HG02759 (cell line): ENCODE measurements around the gene CDH15.
"Not testable (repeated sequence)": the region's sequence is repeated elsewhere in the genome, so short reads cannot be mapped to it uniquely, and the experiment has no call there.

Experiments used
- ATAC-seq: cut with Tn5 transposase; IDR thresholded peaks from one replicate; pipeline ENCODE4 v1.9.1; 2021; ENCODE audit warnings: mild to moderate bottlenecking, moderate library complexity; ENCODE audit not compliant: unreplicated experiment

Gene CDH15

DNA sequence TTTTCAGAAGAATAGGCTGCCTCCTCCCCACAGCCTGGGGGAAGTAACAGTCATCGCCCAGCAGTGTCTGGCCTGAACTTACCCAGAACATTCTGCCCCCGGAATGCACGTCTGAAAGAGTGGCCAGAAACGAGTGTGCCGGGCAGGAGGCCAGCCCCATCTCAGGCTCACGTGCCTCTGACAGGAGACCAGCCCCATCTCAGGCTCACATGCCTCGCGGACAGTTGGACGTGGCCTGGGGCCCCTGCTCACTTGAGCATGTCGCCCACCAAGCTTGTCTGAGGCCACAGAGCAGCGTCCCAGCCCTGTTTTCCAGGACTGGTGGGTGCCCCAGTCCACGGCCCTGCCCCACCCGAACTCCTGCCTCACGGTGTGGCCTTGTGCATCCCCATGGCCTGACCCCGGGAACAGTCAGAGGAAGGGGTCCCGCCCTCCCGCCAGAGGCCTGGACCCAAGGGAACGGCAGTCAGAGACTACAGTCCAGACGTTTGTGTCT, 16.3 kb upstream of the CDH15 start:
- ATAC-seq = no peak

DNA sequence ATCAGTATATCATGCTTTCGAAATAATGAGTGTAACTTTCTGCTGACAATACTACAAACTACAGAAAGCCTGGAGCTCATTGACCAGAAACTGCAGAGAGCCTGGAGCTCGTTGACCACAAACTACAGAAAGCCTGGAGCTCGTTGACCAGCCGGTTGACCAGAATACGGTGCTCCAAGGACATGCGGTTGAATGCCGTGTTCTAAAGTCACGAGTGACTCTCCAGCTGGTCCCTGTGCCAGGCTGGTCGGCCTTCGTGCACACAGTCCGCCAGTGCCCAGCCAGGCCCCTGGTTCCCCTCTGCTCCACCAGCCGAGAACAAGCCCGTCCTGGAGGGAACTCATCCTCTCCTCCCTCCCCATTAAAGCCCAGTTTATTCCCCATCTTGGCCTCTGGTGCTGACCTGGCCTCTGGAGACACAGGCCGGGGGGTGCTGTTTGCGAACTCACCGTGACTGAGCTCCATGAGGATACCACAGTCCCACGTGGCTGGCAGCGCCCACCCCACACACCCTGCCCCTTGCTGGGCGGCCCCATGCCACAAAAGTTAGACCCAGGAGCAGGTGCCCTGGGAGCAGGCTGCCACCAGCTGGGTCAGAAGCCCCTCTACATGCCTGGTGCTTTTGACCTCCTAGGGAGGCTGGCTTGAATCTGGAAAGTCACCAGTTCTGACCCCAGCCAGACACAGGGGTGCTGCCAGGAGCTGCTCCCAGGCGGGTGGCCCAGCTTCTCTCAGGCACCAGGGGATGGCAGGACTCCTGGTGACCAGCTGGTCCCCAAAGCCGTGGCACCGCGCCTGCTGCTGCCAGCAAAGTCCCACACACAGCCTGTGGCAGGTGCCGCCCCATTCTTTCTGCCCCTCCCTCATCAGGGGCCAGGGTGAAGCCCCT, 15.5 kb upstream of the CDH15 start:
- ATAC-seq = no peak

DNA sequence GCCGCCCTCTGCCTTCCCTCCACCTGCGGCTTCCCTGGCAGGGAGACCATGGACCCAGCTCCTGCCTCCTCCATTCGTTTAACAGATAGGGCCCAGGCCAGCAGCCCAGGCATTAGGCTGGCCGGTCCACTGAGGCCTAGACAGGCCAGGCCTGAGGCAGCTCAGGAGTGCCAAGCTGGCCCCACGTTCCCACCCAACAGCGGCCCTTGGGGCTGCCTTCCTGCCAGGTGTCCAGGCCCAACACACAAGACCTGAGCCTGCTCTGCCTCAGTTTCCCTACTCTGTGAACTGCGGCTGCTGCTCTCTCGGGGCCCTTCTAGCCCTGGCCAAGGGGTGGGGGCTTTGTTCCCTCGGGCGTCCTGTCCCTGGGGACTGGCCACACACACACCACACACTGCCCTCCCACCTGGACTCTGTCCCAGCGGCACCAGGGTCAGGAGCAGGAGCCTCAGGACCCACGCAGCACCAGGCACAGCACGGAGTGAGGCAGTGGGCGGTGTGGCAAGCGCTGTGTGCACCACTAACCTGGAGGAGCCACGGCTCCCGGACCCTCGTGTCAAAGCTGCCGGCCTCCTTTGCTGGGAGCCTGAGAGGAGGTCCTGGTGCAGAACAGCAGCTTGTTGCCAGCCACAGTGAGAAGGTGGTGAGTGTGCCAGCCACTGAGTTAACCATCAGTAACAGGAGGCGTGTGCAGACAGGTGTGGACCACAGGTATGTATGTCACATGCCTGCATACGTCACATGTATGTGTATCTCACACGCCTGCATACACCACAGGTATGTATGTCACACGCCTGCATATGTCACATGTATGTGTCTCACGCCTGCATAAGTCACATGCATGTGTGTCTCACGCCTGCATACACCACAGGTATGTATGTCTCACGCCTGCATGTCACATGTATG, 14.6 kb upstream of the CDH15 start:
- ATAC-seq = no peak

GRCh38 chr16:89157778-89158177, 13.8 kb upstream of the CDH15 start:
- ATAC-seq = no peak

GRCh38 chr16:89159066-89159849, 12.3 kb upstream of the CDH15 start:
- no peak for ATAC-seq

DNA sequence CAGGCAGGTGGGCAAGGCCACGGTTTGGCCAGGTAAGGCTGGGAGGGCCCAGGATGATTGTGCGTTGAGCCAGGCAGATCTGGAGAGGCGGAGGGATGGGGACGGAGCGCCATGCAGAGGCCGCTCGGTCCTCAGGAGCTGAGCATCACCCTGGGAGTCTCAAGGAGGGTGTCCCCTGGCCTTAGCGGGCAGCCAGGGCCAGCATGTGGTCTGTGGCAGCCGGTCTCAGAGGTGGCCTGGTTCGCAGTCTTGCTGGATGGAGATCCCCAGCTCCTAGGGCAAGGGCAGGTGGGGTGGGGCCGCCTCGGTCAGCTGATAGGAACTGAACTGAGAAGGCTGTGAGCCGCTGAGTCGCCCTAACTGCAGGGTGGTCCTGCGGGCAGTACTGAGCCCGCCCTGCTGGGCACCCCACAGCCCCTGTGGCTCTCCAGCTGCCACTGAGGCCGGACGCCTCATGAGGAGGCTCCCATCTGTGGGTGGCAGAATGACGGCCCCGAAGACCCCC, 11.6 kb upstream of the CDH15 start:
- no peak for ATAC-seq

DNA sequence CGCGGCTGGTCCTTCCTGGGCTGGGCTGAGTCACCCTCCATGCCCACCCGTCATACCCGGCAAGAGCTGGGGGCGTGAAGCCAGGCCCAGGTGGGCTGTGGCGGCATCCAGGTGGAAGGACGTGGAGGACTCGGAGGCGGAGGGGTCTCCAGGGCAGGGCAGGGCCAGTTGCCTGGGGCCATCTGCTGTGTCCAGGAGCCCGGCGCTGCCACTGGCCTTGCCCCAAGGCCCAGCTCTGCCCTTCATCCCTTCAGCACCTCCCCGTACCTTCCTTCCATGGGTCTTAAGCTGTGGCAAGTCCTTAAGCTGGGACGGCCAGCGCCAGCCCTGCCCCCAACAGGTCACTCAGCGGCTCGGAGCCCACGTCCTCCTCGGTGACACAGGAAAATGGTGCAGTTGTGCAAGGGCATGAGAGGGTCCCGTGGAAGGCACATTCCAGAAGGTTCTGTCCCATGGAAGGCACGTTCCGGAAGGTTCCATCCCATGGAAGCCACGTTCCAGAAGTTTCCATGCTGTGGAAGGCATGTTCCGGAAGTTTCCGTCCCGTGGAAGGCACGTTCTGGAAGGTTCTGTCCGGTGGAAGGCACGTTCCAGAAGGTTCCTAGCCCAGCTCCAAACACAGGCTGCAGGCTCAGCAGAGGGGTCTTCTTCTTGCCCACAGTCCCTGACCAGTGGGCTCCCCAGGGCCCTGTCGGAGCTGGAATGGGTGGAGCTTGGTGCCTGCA, 10.4 kb upstream of the CDH15 start:
- ATAC-seq = no peak

DNA sequence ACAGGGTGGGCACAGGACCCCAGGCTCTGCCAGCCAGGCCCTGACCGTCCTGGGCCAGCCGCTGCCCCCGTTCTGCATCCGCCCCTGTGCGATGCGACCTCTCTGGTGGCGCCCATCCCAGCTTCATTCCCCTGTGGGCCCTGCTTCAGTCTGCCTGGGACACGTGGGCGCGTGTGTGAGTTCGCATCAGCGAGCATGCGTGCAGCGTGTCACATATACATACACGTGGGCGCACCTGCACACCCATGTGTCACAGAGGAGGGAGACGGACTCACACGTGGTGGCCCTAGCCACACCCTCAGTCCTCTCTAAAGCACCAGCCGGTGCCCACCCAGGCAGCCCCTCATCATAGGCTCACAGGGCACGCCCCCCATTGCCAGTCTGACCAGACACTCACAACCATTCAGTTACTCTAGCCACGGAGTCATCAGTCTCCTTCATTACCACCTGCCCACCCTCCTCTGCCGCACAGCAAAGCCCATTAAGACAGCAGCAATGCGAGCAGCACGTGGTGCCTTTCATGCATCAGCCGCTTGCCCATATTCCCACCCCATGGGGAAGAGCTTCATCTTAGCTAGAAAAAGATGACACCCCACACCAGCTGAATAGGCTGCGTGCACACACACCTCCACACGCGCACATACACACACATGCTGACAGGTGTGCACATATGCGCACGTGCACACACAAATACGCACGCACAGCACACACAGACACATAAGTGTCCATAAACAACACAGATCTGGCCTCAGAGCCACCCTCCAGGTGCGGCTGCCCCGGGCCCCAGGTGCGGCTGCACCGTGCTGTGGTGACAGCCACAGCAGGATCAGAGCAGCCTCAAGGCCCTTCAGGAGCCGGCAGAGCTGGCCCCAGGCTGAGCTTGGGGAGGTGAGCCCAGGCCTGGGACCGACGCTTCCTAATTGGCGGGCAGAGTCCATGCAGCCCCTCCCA, 9.5 kb upstream of the CDH15 start:
- ATAC-seq = no peak

GRCh38 chr16:89163297-89163696, 8.3 kb upstream of the CDH15 start:
- no peak for ATAC-seq

GRCh38 chr16:89164436-89164835, 7.1 kb upstream of the CDH15 start:
- no peak for ATAC-seq

- no peak for ATAC-seq
Observed at GRCh38 chr16:89164847-89165680, 6.5 kb upstream of the CDH15 start.

GRCh38 chr16:89165681-89165979, 5.9 kb upstream of the CDH15 start:
- ATAC-seq = not testable (repeated sequence)

DNA sequence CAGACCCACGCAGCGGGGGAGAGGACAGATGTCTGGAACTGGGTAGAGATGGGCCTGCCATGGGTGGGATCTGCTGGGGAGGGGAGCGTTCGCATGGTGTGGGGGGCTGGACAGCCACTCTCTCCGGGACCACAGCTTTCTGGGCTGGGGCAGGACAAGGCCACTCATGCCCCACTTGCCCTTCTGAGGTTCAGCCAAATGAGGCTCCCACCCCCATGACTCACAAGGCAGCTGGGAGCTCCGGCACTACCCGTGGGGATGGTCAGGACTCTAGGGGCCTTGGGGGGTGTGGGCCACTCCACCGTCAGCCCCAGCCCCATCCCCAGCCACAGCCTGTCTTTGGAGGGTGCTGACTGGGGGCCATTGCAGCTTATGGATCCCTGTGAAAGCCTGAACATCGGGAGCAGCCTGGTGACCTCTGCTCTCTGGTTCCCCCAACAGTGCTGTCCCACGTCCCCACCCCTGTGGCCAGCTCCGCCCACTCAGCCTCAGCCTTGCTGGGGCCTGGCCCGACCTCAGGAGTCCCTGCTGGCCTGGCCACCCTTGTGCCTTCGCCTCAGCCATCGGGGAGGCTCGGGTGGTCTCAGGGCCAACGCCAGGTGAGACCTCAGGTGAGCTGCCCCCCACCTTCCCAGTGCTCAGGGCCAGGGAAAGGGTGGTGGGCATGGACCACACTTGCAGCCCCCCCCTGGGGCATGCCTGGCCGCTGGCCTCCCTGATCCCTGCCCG, 4.7 kb upstream of the CDH15 start:
- ATAC-seq = no peak

- no peak for ATAC-seq
Observed at GRCh38 chr16:89167425-89167941, 4.1 kb upstream of the CDH15 start.

GRCh38 chr16:89168381-89169189, 3.0 kb upstream of the CDH15 start:
- ATAC-seq = no peak

GRCh38 chr16:89169778-89170177, 1.8 kb upstream of the CDH15 start:
- no peak for ATAC-seq
